ENCODE results near the gene RNF10.

Gene RNF10

GRCh38 chr12:120618954-120619615, 84.9 kb downstream of the RNF10 start:
- no peak for DNase-seq

GRCh38 chr12:120620624-120621023, 86.5 kb downstream of the RNF10 start:
- DNase-seq = no peak

DNA sequence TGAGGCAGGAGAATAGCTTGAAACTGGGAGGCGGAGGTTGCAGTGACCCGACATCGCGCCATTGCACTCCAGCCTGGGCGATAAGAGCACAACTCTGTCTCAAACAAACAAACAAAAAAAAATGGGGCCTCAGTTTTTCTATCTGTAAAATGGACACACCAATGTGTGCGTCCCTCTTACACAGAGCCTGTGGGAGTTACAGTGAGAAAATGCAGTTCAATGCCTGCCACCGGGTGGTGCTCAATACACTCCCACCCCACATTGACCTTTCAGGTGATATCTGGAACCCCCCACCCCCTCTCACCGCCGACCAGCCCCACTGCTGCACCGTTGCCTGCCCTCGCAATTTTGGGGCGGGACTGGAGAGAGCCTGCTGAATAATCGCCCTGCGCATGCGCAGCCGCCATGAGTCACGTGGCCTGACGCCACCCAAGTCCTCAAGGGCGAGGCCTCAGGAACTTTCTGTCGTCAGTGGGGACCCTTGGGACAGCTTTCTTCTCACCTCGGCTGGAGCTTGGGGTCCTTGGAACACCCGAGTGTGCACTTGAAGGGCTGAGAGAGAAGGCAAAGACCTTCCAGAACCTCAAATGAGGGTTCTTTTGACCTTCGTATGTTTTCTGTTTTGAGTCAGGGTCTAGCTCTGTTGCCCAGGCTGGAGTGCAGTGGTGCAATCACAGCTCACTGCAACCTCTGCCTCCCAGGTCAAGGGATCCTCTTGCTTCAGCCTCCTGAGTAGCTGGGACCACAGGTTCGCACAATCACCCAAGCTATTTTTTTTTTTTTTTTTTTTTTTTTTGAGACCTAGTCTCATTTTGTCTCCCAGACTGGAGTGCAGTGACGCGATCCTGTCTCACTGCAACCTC, 91.6 kb downstream of the RNF10 start:
- DNase-seq = peak; percentile 39

Data from stimulated activated CD8-positive, alpha-beta memory T cell treated with anti-CD3 and anti-CD28 coated beads, Interleukin-4, amount 100 ng/mL, for 48 hours (primary cell).